ENCODE data around the gene ERBB4.

DNA sequence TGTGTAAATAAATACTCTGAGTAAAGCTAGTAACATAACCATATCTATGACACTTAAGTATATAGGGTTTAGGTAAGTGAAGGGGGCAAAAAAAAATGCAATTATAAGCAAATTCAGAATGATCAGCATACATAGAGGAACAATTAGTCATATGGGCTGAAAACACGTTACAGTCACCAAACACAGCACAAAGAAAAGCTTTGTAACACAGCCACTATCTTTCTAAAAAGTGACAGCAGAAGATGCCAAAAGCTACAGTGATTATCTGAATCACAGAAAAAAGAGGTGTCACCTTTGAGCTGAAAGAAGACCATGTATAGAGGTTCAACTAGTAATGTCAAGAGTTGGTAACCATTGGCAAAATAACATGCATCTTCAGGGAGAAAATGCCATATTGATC, 115.5 kb downstream of the ERBB4 start:
- TF ChIP-seq CTCF (conservative IDR thresholded peaks at IDR 0.05; ENCODE audit: low read depth, low read length) (no peak), EZH2 (IDR thresholded peaks at IDR 0.05; ENCODE audit: borderline replicate concordance, low read depth, low read length, poor library complexity, severe bottlenecking) (no peak)
